ENCODE measurements around the gene C11orf86. TPM values are rescaled to one million over a fixed set of nuclear protein-coding genes. Genes with fewer than 3 reads are reported as not detected.

C11orf86 gene
- total RNA-seq, 2 experiments from 2014 or later: not detected

DNA sequence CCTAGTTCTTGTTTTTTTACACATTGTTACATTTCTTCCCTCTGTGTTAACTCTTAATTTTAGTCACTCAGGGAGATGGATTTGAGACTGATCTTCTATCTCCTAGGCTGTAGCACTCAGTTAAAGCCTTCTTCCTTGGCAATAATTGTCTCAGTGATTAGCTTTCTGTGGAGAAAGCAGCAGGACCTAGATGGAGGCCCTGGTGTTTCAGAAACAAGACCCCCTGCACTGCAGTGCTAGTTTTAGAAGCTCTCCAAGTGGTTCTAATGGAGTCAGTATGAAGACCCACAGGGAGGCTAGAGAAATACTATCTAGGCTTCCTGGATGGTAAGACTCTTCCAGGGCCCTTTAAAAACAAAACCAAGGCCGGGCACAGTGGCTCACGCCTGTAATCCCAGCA is 12.9 kb upstream of the C11orf86 start:
- POLR2A ChIA-PET: interaction anchor here (0.5 kb wide), 1 partner anchor 19 kb away, joined by 6 read pairs; no protein-coding TSS in a partner anchor
- CTCF ChIA-PET: interaction anchor here (0.6 to 0.7 kb wide), 2 partner anchors 67 to 285 kb away, joined by 3 read pairs; no protein-coding TSS in a partner anchor

DNA sequence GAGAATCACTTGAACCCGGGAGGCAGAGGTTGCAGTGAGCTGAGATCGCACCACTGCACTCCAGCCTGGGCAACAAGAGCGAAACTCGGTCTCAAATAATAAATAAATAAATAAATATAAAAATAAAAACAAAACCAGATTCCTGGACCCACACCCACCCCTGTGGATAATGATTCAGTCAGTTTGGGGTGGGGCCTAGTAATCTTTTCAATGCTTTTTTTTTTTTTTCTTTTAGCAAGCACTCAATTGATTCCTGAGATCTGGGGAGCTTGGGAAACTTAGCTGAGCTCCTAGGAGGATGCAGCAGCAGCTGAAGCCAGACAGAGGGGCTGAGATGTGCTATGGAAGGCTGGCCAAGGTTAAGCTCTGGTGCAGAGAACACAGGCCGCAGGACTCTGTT is 12.3 kb upstream of the C11orf86 start:
- POLR2A ChIA-PET: interaction anchor here (0.5 kb wide), 1 partner anchor 20 kb away, joined by 6 read pairs; no protein-coding TSS in a partner anchor
- CTCF ChIA-PET: interaction anchor here (0.6 kb wide), 1 partner anchor 285 kb away, joined by 3 read pairs; no protein-coding TSS in a partner anchor

DNA sequence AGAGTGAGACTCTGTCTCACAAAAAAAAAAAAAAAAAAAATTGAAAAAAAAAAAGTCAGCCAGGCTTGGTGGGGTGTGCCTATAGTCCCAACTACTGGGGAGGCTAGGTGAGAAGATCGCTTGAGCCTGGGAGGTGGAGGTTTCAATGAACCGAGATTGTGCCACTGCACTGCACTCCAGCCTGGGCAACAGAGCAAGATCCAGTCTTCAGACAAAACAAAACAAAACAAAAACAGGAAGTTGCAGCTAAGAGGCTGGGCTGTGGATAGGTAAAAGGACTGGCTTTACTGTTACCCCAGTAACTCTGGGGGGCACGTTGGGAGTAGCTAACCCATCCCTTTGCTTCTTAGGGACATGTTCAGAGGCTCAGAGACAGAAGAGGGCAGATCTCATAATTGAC is 10.6 kb upstream of the C11orf86 start:
- CTCF ChIA-PET: no interaction called here
- POLR2A ChIA-PET: no interaction called here

DNA sequence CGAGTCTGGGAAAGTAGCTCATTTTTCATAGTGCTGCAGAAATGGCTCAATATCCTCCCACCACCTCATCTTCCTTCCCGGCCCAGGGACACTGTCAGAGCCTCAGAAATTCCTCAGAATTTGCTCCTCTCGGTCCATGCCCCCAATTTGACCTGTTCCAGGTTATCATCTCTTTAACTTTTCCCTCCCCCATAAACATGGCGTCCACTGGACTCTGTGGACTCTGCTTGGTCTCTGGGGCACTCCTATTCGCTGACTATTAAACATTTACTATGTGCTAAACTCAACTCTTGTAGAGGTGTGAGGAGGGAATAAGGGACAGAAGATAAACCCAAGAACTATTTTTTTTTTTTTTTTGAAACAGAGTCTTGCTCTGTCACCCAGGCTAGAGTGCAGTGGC is 8.8 kb upstream of the C11orf86 start:
- ChIA-PET CTCF (interaction anchor here (1.0 kb wide), 1 partner anchor 87 kb away, joined by 3 read pairs; no protein-coding TSS in a partner anchor), POLR2A (no interaction called here)

DNA sequence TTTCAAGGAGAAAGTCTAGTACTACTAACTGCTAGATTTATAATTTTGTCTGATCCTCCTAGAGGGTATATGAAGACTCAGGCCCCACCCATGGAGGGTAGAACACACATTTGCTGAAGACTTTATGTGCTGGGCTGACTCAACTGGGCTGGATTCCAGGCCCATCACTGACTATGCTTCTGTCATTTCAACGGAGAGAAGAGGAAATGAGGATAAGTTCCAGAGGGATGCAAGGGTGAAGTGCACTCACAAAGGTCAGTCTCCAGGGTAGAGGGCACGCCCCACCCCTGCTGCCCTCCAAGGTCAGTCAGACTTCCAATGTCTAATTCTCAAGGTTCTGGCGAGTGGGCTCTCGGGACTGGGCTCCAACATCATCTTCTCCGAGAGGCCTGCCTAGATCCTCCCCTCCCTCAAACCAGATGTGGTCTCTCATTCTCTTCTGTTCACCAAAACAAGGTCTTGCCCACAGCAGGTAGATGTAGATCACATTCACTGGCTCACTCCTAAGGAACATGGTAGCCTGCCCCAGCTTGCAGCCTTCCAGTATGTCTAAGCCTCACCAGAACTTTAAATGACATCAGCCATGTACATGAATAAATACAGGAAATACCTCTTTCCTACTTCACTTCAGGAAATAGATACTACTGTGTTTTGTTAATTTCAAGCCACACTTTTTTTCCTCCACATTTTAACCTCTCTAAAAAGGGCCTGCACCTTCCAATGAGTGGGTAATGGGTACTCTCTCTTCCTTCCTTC is 7.3 kb upstream of the C11orf86 start:
- POLR2A ChIA-PET: no interaction called here
- CTCF ChIA-PET: interaction anchor here (0.9 kb wide), 1 partner anchor 9 kb away, joined by 4 read pairs; no protein-coding TSS in a partner anchor

DNA sequence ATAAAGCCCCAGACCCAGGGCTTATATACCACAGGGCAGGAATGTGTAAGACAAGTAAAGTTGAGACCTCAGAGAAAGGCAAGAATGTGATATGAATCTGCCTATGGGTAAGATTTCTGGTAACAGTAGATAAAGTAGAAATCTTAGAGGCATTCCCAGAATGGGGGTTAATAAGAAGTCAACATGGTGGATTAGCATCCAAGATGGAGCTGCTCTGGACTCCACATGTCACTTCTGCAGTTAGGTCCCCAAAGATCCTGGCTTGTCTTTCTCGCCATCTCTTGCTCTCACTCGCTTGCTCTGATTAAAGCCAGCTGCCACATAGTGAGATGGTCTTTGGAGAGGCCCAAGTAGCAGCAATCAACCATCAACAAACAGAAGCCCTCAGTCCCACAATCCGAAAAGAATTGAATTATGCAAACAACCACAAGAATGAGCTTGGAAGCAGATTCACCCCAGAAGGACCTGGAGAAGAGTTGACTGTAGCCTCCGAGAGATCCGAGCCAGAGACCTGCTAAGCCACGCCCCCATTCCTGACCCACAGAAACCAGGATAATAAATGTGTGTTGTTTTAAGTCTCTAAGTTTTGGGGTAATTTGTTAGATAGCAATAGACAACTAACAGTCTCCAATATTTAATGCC is 5.4 kb upstream of the C11orf86 start:
- ChIA-PET POLR2A (interaction anchor here (1.6 kb wide), 1 partner anchor 11 kb away, joined by 5 read pairs; the partner anchor contains the start of gene PC), CTCF (no interaction called here)

DNA sequence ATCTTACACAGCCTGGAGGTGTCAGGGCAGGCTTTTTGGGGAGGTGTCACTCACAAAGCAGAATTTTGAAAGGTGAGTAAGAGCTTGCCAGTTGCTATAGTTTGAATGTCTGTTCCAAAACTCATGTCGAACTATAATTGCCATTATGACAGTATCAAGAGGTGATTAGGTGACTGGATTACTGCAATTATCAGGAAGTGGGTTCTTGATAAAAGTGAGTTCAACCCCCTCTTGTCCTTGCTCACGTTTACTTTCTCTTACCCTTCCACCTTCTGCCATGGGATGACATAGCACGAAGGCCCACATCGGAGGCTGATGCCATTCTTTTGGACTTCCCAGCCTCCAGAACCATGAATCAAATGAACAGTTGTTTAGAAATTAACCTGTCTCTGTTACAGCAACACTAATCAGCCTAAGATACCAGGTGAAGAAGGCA is 4.7 kb upstream of the C11orf86 start:
- POLR2A ChIA-PET: interaction anchor here (0.7 to 1.6 kb wide), 2 partner anchors 12 to 13 kb away, joined by 3 to 5 read pairs; partner anchors contain the start of gene PC
- CTCF ChIA-PET: no interaction called here

DNA sequence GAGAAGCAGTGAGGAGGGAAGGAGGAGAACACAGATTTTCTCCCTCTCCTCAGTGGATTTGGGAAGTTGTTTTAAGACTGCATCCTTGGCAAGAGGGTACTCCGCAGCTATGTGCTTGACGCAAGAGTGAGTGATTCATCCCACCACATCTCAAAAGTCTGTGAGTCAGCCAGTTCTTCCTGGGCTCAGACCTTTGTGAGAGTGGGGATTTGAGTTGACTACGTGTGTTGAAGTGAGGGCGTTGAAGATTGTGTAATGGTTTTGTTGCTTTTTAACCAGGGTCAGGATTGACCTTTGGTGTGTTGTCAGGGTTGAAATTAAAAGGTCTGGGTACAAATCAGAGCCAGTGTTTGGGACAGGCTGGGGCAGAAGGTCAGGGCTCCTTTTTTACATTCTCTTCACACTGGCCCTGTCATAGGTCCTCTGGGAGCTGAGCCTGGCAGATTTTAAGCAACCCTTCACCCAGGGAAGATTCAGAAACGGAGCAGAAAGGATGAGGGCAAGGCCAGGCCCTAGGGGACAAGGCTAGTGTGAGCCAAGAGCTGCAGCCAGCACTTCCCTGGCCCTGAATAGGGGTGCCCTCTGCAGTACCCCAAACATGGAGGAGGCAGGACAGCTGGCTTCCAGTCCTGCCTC is 4.2 kb upstream of the C11orf86 start:
- CTCF ChIA-PET: no interaction called here
- POLR2A ChIA-PET: interaction anchor here (0.6 to 1.6 kb wide), 3 partner anchors 12 to 242 kb away, joined by 3 to 5 read pairs (median 5); partner anchors contain the start of gene PC

DNA sequence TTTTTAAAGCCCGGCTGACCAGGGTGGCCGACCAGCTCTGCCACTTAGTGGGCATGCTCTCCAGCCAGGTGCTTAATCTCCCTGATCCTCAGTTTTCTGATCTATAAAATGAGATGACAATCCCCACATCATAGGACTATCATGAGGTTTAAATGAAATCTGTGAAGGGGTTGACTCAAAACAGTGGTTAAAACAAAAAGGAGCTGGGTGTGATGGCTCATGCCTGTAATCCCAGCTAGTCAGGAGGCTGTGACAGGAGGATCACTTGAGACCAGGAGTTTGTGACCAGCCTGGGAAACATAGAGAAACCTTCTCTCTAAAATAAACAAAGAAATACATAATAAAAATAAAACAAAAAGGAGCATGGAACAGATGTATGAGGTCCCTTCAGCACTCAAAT is 3.6 kb upstream of the C11orf86 start:
- ChIA-PET POLR2A (interaction anchor here (0.6 kb wide), 1 partner anchor 243 kb away, joined by 5 read pairs; no protein-coding TSS in a partner anchor), CTCF (no interaction called here)

DNA sequence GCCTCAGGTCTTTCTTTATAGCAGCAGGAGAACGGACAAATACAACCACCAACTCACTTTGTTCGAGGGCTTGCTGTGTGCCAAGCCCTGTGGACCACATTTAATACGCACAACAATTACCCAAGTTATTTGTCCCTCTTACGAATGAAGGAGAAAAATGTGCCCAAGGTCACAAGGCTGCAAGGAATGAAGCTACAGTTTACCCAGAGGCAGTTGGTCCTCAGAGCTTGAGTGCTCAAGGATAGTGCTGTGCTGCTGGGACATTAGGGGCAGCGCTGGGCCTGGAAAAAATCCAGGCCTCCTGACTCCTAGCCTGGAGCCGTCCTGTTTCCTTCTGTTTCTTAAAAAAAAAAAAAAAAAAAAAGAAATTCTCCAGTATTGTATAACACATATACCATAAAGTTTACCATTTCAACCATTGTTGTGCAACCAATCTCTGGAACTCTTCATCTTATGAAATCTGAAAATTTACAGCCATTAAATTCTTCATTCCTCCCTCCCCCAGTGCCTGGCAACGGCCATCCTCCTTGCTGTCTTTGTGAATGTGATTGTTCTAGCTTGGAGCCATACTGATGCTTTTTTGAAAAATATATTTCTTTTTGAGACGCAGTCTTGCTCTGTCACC is 1.0 kb upstream of the C11orf86 start:
- ChIA-PET CTCF (no interaction called here), POLR2A (no interaction called here)

DNA sequence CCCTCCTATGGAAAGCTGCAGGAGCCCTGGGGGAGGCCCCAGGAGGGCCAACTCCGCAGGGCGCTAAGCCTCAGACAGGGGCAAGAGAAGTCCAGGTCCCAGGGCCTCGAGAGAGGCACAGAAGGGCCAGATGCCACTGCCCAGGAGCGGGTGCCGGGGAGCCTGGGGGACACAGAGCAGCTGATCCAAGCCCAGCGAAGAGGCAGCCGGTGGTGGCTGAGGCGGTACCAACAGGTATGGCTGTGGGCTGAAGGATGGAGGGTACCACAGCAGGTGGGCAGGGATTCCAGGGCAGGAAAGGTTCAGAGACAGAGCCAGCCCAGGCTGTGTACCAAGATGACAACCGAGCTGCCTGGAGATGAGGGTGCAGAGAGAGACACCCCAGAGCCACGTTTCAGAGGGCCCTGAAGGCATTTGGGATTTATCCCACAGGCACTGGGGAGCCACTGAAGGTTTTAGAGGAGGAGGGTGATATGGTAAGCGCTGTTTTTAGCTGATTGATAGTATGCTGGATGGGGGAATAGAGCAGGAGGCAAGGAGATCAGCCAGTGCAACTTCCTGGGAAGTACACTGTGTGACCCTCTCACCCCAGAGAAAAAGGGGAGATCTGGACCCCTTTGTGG is 412 bp downstream of the C11orf86 start:
- ChIA-PET POLR2A (no interaction called here), CTCF (interaction anchor here (1.1 to 1.4 kb wide), 4 partner anchors 16 to 69 kb away, joined by 3 to 4 read pairs (median 4); no protein-coding TSS in a partner anchor)

DNA sequence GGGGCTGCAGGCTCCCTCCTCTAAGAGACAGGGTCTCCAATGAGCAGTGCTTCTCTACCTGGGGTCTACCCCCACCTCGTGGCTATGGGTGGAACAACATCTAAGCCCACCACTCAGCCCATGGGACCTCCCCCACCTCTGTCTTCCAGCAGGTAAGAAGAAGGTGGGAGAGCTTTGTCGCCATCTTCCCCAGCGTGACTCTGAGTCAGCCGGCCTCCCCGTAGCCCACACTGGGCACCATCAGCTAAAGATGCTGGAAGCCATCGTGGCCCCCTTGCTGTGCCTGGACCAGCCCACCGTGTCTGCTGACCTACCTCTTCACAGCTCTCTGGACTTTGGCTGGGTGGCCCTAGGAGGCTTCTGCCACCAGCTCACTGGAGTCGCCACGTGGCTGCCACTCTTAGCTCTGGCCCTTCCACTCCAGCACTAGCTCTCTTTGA is 944 bp downstream of the C11orf86 start:
- POLR2A ChIA-PET: interaction anchor here (0.5 kb wide), 1 partner anchor 317 kb away, joined by 8 read pairs; no protein-coding TSS in a partner anchor

DNA sequence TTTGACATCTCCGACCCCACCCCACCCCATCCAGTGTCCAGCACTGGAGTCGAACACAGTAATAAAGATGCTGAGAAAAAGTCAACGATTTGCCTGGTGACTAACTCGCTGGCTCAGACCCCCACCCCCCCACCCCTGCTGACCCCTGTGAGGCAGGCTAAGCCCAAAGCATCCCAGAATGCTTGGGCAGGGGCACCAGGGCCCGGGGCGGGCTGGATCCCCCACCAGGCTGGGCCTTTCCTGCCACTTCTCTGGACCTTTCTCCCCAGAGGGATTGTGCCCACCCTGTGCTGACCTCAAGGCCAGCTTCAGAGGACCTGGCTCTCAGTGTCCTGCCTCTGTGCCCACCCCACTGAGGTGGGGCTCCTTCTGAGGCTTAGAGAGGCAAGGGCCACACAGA is 1.8 kb downstream of the C11orf86 start:
- ChIA-PET POLR2A (no interaction called here), CTCF (no interaction called here)

More for the DNA sequence above, 944 bp downstream of the C11orf86 start:
- CTCF ChIA-PET: interaction anchor here (1.1 to 1.4 kb wide), 4 partner anchors 17 to 70 kb away, joined by 3 to 4 read pairs (median 4); no protein-coding TSS in a partner anchor

DNA sequence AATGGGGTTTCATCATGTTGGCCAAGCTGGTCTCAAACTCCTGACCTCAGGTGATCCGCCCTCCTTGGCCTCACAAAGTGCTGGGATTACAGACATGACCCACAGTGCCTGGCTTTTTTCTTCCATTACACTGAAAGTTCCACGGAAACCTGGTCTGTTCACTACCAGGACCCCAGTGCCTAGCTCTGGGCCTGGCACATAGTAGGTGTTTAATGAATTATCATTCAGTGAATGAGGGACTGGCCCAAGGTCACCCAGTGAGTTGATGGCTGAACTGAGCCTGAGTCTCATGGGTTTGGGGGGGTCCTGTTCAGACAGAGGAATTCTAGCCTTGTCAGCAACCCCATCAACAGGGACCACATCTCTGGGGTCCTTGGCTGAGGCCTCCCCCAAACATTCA is 3.1 kb downstream of the C11orf86 start:
- POLR2A ChIA-PET: no interaction called here
- CTCF ChIA-PET: interaction anchor here (0.8 kb wide), 1 partner anchor 19 kb away, joined by 4 read pairs; no protein-coding TSS in a partner anchor

DNA sequence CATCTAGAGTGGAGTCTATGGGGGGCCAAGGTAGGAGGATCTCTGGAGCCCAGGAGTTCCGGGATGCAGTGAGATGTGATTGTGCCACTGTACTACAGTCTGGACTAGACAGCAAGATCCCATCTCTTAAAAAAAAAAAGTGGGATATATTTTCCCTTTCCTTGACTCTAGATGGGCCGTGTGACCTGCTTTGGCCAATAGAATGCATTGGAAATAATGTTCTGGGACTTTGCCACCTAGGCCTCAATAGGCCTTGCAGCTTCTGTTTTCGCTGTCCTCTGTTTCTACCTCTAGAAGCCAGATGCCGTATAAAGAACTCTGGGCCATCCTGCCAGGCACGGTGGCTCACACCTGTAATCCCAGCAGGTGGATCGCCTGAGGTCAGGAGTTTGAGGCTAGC is 3.6 kb downstream of the C11orf86 start:
- POLR2A ChIA-PET: no interaction called here
- CTCF ChIA-PET: interaction anchor here (0.7 to 0.8 kb wide), 3 partner anchors 19 to 1189 kb away, joined by 4 to 5 read pairs (median 4); no protein-coding TSS in a partner anchor

DNA sequence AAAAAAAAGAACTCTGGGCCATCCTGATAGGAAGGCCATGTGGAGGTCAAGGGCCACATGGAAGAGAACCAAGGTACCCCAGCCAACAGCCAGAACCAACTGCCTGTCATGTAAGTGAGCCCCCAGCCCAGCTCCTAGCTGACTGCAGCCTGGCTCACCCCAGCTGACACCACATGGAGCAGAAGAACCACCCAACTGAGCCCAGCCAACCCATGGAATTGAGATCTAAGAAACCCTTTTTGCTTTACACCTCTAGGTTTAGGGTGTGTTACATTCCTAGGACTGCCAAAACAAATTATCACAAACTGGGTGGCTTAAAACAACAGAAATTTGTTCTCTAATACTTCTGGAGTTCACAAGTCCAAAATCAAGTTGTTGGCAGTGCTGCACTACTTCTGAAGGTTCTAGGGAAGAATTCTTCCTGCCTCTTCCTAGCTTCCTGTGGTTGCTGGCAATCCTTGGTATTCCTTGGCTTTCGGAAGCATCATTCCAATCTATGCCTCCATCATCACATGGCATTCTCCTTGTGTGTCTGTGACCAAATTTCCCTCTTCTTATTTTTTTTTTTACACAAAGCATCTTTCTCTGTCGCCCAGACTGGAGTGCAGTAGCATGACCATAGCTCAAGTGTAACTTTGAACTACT is 4.4 kb downstream of the C11orf86 start:
- ChIA-PET CTCF (interaction anchor here (0.7 kb wide), 2 partner anchors 45 to 1190 kb away, joined by 4 to 5 read pairs; no protein-coding TSS in a partner anchor), POLR2A (no interaction called here)

DNA sequence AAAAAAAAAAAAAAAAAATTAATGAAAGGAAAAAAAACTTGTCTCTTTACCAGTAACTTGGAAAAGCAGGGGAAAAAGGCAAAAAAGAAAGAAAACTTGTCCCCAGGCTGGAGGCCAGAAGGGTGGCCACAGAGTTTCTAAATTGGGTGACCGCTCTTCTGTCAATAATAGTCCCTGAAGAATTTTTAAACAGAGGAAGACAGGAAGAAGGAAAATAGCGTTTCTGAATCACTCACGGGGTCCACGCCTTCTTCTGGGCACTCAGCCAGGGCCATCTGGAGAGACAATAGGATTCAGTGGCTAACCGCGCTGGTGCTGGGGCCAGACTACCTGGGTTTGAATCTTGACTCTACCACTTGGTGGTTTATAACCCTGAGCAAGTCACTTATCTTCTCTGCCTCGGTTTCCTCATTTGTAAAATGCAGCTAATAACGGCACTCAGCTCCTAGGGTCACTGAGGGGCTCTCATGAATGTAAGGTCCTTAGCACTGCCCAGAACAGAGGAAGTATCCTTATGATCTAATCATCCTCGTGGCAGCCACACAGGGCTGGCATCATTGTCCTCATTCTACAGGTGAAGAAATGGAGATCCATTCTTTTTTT is 7.0 kb downstream of the C11orf86 start:
- POLR2A ChIA-PET: no interaction called here

More for the DNA sequence above, 7.0 kb downstream of the C11orf86 start:
- CTCF ChIA-PET: interaction anchor here (0.6 to 0.7 kb wide), 3 partner anchors 101 to 604 kb away, joined by 3 to 4 read pairs (median 4); no protein-coding TSS in a partner anchor

Data from activated CD8-positive, alpha-beta memory T cell treated with anti-CD3 and anti-CD28 coated beads for 36 hours (primary cell).